ENCODE results near the gene CD8A.

DNA sequence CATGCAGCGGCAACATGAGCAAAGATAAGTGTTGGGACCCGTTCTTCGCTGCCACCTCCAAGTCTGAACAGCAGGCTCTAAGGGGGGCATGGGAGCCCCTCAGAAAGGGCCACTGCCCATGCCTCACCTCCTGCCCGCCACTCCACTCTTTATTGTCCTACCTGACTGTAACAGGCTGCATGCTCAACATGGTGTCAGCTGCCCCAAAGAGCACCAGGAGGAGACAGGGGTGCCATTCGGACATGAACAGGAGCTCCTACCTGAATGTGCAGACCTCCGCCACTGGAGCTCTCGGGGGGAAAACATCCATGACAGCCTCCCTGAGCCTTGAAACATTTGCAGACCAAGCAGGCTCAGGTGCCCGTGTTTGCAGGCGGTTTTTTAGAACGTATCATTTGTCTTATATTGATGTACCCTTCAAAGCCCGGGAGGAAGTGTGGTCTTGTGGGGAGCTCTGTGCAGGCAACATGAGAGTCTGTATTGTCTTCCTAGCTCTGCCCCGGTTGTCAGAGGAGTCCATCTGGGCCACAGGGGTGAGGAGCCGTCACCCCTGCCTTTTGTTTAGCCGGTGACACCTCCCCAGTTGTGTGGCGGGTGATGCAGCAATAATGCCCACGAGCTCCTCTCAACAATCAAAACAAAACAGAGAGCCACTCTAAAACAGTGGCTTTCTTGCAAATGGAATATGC is 35.1 kb upstream of the CD8A start:
- TF ChIP-seq ARNTL (CRISPR knock-in tag; IDR thresholded peaks at IDR 0.05; ENCODE audit: borderline replicate concordance, low read depth) (no peak), ZNF70 (CRISPR knock-in tag; IDR thresholded peaks at IDR 0.05) (no peak), ZNF565 (CRISPR knock-in tag; conservative IDR thresholded peaks at IDR 0.05; ENCODE audit: low read depth) (no peak)

All from SK-N-SH treated with all-trans-retinoic acid at 6 μM for 48 hours (cell line).